Epithelial cell of esophagus (primary cell): Measurements from ENCODE around the gene DEPDC7.

Source experiments
- DNase-seq: peaks from one replicate; pipeline ENCODE4 v3.0.0; 2010; ENCODE audit warnings: low read depth
- H3K4me3 ChIP-seq: 2 replicates; pipeline ENCODE4 v1.5.1; 2011; ENCODE audit warnings: mild to moderate bottlenecking, low read length, control low read depth
- CTCF ChIP-seq: IDR thresholded peaks from 2 replicates; pipeline ENCODE4 v1.5.1; 2011; ENCODE audit warnings: low read depth, mild to moderate bottlenecking, low read length, control low read depth, inconsistent platforms; ENCODE audit not compliant: insufficient read depth; ENCODE audit errors: missing control alignments

Gene DEPDC7

GRCh38 chr11:33062137-33062536 lies 46.5 kb downstream of the DEPDC7 start:
- no peak overlapping the region for H3K4me3 ChIP-seq
- no peak for TF ChIP-seq CTCF
- peak; percentile 41 for DNase-seq

- DNase-seq = peak; percentile 24
- no peak for TF ChIP-seq CTCF
Observed at GRCh38 chr11:33063326-33063881, 47.7 kb downstream of the DEPDC7 start.

DNA sequence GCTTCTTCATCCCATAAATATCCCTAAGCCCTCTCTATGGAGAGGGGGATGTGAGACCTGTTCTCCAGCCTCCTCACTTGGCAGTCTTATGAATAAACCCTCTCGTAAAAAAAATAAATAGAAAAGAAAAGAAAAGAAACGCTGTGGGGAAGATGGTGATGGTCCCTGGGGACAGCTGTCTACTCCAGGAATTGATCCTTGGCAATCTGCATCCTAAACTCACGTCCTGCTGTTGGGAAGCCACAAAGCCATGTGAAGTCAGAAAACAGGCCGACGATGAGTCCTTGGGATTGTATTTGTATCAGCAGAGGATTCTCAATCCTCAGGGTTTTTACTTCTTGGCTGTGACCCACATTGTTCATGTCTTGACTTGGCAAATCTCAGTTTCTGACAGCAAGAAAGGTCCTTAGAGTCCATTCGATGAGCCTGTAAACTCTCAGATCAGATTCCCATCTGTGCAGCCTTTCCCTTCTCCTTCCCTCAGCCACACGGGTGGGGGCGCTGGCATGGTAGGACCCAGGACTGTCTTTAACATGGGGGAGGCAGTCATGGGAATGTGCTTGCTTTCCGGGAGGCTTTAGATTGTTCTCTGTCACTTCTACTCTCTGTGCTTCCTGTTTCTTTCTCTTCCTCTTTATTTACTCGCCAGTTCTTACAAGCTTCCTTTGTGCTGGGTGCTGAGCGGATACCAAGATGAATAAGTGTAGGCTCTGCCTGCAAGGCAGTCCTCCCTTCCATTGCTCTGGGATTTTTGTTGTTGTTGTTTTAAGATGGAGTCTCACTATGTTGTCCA lies 48.6 kb downstream of the DEPDC7 start:
- no peak for TF ChIP-seq CTCF
- no peak overlapping the region for H3K4me3 ChIP-seq
- DNase-seq = peak; percentile 30

More at GRCh38 chr11:33063326-33063881, 47.7 kb downstream of the DEPDC7 start:
- H3K4me3 ChIP-seq = no peak overlapping the region

GRCh38 chr11:33064866-33065265 lies 49.2 kb downstream of the DEPDC7 start:
- TF ChIP-seq CTCF = no peak
- H3K4me3 ChIP-seq = no peak overlapping the region

GRCh38 chr11:33065445-33066178 lies 49.9 kb downstream of the DEPDC7 start:
- H3K4me3 ChIP-seq = no peak overlapping the region
- peak; percentile 92 for TF ChIP-seq CTCF
- peak; percentile 77 for DNase-seq

More at GRCh38 chr11:33064866-33065265, 49.2 kb downstream of the DEPDC7 start:
- DNase-seq = no peak

DNA sequence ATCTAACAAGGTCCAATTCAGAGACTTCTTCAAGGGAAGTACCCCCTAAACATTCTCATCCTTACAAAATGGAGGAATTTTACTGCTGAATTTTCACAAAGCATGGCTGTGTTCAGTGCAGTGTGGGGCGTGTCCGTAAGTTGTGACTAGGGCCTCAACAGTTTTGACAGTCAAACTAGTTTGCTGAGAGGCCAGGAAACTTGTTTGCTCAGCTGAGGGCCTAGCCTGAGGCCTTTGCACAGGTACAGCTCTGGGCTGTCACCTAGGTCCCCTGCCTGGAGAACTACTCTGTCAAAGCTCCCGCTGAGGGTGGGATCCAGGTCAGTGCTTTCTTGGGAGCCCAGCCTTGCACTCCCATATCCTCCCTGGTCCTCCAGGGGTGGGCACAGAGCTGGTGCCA lies 51.6 kb downstream of the DEPDC7 start:
- peak; percentile 21 for DNase-seq
- no peak overlapping the region for H3K4me3 ChIP-seq
- TF ChIP-seq CTCF = no peak
